GM21529 (cell line): ENCODE data around the gene PRKCA.

Source experiments
- ATAC-seq: cut with Tn5 transposase; IDR thresholded peaks from one replicate; pipeline ENCODE4 v1.9.1; 2021; ENCODE audit not compliant: unreplicated experiment

Gene PRKCA

GRCh38 chr17:66535611-66536010 is 233.2 kb downstream of the PRKCA start:
- no peak for ATAC-seq

GRCh38 chr17:66537502-66537901 is 235.1 kb downstream of the PRKCA start:
- ATAC-seq = no peak

- ATAC-seq = no peak
Observed at GRCh38 chr17:66538776-66539175, 236.4 kb downstream of the PRKCA start.

- ATAC-seq = no peak
Observed at GRCh38 chr17:66540131-66540781, 237.8 kb downstream of the PRKCA start.

GRCh38 chr17:66541461-66542128 is 239.2 kb downstream of the PRKCA start:
- peak; percentile 75 for ATAC-seq

GRCh38 chr17:66542129-66542966 is 239.9 kb downstream of the PRKCA start:
- peak; percentile 94 for ATAC-seq

GRCh38 chr17:66542967-66543520 is 240.6 kb downstream of the PRKCA start:
- ATAC-seq = no peak

- no peak for ATAC-seq
Observed at GRCh38 chr17:66543526-66543925, 241.1 kb downstream of the PRKCA start.

GRCh38 chr17:66545918-66546317 is 243.5 kb downstream of the PRKCA start:
- no peak for ATAC-seq

- no peak for ATAC-seq
Observed at GRCh38 chr17:66547151-66547865, 244.9 kb downstream of the PRKCA start.

GRCh38 chr17:66548158-66548557 is 245.7 kb downstream of the PRKCA start:
- ATAC-seq = no peak

GRCh38 chr17:66548659-66549310 is 246.4 kb downstream of the PRKCA start:
- no peak for ATAC-seq

- no peak for ATAC-seq
Observed at GRCh38 chr17:66549311-66549704, 246.9 kb downstream of the PRKCA start.

- ATAC-seq = no peak
Observed at GRCh38 chr17:66549731-66550207, 247.4 kb downstream of the PRKCA start.

- no peak for ATAC-seq
Observed at GRCh38 chr17:66551839-66552238, 249.4 kb downstream of the PRKCA start.

GRCh38 chr17:66552371-66552770 is 250.0 kb downstream of the PRKCA start:
- no peak for ATAC-seq

GRCh38 chr17:66555605-66556004 is 253.2 kb downstream of the PRKCA start:
- ATAC-seq = no peak

GRCh38 chr17:66557200-66557599 is 254.8 kb downstream of the PRKCA start:
- no peak for ATAC-seq

- ATAC-seq = no peak
Observed at GRCh38 chr17:66557886-66558285, 255.5 kb downstream of the PRKCA start.

GRCh38 chr17:66560691-66561090 is 258.3 kb downstream of the PRKCA start:
- no peak for ATAC-seq
